EH (cell line): Measurements from ENCODE around the gene OR2T6.
"Not testable (repeated sequence)": the region's sequence is repeated elsewhere in the genome, so short reads cannot be mapped to it uniquely, and the experiment has no call there.

Experiments used
- DNase-seq: peaks from one replicate; pipeline ENCODE4 v3.0.0-alpha.2; 2015; ENCODE audit warnings: low read depth

Gene OR2T6

GRCh38 chr1:248375446-248375845, at the start of gene OR2T6:
Gene OR2T6 (plus strand): TSS chr1:248375746. CDS start chr1:248387609, 11,863 bp downstream.
- DNase-seq = no peak

DNA sequence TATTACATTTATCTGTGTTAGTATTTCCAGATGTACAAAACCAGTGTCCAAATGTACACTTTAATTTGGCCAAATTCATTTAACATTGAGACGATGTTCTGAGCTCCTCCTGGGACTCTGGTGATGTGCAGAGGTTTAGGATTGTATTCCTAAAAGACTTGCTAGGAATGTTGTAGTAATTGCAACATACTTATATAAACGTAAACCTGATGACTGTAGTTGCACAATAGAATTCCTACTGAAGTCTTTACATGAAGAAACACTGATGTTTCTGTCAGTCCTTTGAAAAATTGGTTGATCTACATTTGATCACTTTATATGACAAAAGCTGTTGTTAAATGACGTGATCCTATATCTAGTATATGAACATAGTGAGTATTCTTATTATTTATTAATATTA, 32.1 kb upstream of the OR2T6 start:
- DNase-seq = no peak

DNA sequence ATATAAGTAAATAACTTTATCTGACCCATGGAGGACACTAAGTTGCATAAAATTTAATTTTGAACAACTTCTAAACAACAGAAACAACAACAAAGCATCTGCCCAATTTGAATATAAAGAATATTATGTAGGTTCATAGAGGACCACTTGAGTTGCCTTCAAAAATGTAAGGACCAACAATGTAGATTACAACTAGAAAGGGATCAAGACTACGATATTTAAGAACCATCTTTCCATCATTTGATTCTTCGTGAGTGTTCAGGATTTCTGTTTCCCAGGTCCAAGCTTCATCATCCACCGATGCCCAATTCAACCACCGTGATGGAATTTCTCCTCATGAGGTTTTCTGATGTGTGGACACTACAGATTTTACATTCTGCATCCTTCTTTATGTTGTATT, 27.1 kb upstream of the OR2T6 start, which contains the start of gene OR14C36:
OR14C36 (plus strand) TSS at position 301 of the 400 bp plus-strand sequence; CDS start at position 301, 0 bp downstream.
- DNase-seq = no peak

DNA sequence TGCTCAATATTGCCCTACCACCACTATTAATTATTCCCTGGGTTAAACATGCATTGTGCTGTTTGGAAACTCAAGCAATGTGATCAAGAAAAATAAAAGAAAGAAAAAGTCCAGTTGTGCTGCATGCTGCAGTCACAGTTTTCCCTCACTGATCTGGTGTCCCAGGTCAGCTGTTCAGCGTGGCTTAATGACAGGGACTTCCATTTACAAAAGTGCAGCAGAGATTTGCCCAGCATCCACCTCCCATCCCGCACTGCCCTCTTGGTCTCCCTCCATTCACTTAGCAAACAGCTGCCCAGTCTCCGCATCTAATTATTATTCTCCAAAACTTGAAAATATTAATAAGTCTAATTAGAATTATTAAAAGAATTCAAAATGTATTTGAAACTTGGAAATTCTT, 16.1 kb upstream of the OR2T6 start:
- DNase-seq = no peak

DNA sequence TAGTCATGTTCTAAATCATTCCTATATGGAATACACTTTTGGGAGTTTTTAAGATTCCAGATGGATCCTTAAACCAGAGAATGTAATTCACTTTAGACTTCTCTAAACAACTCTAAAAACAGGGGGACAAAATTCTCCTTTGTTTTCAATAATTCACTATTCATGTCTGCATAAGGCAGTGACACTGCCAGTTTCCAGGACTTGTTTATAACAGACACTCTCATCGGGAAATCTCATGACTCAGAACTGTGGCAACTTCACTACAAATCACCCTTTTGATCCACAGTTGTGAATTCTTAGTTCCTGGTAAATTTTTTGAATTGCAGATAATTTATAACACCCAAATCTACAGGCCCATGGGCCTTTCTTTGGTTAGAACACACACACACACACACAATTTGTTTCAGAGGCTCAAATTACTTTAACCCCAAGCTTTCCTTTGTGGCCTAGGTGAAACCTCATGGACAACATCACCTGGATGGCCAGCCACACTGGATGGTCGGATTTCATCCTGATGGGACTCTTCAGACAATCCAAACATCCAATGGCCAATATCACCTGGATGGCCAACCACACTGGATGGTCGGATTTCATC, 14.3 kb upstream of the OR2T6 start, which contains the start of gene OR2T4:
OR2T4 (plus strand) TSS at position 545 of the 595 bp plus-strand sequence; CDS start at position 545, 0 bp downstream.
- DNase-seq = no peak

GRCh38 chr1:248366609-248367008, 8.9 kb upstream of the OR2T6 start:
- no peak for DNase-seq

DNA sequence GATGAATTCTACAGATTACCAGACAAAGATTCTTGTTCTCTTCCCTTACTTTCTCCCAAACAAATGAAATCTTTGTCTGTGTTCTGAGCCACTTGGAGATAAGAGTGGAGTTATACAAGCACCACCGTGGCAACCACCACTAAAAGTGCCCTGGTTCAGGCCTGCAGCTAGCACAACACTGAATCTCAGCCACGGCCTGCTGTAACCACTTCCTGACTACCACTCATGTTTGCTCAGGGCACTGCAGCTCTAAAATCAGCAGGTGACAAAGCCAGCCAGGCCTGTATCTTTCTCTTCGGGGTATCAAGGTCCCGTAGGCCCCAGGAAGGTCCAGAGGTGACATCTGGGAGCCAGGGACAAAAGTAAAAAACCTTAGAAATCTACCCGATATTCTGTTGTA, 3.2 kb upstream of the OR2T6 start:
- no peak for DNase-seq

DNA sequence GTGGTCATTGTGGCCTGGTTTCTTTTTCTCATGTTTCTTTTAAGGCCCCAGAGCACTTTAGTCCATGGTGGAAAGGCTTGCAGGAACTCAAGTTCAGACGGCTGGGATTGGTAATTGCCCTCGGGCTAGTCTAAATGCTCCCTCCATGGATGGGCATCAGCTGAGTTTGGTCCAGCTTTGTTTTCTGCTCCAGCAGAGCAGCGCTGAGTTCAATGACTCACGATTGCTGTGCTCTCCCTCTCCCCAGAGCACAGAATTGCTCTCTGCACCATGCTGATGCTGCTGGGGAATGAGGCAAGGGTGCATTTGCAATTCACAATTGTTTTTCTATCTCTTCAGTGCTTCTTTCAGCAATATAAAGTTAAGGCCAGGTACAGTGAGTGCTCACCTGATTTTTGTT, 1.8 kb upstream of the OR2T6 start:
- no peak for DNase-seq

GRCh38 chr1:248376916-248377315, 1.4 kb downstream of the OR2T6 start:
- DNase-seq = no peak

DNA sequence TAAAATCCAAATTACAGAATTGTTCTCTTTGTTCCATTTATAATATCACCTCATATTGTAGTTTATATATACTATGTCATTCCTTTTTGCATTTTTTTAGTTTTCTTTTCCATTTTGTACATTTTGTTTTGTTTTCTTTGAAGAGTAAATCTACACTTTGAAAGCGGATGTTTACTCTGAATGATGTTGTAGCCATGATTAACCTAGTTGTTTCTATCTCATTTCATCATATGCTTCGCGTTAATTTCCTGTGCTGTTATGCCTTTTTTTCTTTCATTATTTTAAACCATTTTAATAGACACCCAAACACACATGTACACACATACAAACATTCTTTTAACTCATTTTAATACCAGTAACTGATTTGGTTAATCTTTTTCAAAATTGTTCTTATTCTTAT, 5.3 kb downstream of the OR2T6 start:
- DNase-seq = no peak

- DNase-seq = no peak
Measured at GRCh38 chr1:248388426-248388825, 12.9 kb downstream of the OR2T6 start.

DNA sequence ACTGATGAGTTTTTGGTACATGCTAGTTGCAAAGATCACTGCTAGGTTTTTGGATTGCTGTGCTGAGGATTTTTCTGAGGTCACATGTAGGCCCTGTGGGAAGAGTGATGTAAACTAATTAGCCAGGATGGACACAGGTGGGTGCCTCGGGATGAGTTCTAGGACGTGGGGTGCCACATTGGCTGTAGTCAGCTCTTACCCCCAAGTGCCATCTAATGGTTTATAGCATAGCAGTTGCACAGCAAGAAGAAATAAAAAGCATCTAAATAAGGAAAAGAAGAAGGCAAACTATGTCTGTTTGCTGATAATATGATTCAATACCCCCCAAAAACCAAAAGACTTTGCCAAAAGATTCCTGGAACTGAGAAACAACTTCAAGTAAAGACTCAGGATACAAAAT, 17.5 kb downstream of the OR2T6 start:
- DNase-seq = no peak

- DNase-seq = no peak
Measured at GRCh38 chr1:248402748-248403147, 27.2 kb downstream of the OR2T6 start, which contains the start of gene OR2T1. Gene OR2T1 (plus strand): TSS chr1:248403048. CDS start chr1:248406148, 3,100 bp downstream.

DNA sequence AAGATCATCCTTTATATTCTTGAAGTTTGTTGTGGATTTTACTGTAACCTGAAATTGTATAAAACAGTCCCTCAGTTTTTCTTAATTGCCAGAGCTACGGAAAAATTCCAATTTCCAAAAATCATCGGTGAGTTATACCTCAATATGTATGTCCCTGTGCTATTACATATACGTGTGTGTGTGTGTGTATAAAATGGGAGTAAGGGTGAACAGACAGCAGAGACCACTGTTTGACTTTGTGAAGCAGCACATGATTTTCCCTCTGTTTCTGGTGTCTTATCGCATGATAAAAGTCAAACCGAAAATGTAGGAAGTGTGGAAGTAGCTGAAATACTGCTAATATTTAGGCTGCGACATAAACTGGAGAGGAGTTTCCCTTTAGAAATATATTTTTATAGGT, 28.5 kb downstream of the OR2T6 start:
- DNase-seq = no peak

DNA sequence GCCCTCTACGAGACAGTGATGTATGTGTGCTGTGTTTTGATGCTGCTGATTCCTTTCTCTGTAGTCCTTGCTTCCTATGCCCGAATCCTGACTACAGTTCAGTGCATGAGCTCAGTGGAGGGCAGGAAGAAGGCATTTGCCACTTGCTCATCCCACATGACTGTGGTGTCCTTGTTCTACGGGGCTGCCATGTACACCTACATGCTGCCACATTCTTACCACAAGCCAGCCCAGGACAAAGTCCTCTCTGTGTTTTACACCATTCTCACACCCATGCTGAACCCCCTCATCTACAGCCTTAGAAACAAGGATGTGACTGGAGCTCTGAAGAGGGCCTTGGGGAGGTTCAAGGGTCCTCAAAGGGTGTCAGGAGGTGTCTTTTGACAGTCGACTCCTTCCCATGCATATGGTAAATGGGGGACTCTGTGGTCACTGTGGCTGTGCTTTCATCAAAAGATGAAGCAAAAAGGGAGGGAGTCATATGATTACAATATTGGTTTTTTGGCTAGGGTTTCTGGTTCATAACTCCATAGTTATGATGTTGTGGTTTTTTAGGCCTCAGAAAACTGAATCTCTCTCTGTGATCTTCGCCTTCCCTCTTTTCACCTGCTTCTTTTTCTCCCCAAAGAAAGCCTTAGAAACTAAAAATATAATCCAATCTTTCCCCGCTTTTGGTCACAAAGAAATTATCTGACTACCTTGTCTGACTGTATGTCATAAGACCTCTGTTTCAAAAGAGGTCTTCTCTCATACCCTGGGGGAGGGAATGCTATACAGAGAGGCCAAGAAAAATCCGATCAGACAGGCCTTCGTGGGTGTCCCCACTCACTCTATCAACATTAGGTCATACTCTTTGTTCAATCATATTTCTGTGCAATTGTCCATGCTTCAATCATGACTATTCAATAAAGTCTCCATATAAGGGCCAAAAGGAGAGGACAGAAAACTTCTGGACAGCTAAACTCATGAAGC, 31.5 kb downstream of the OR2T6 start:
- no peak for DNase-seq

DNA sequence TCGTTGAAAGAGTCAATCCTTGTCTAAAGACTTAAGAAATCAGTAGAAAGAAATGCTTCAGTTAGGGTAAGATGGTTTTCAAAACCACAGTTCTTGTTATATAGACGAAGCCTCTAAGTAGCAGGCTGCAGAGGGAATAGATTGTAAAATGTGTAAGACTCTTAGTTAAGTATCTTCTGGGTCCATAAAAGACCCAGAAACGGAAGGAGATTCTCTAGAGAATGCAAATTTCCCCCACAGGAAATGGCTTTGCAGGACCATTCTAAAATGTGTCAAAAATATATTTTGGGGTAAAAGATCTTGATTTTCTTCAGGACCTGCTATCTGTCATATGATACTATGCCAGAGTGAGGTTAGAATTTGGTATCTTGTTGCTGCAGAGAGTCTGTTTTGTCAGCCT, 40.7 kb downstream of the OR2T6 start:
- DNase-seq = no peak

DNA sequence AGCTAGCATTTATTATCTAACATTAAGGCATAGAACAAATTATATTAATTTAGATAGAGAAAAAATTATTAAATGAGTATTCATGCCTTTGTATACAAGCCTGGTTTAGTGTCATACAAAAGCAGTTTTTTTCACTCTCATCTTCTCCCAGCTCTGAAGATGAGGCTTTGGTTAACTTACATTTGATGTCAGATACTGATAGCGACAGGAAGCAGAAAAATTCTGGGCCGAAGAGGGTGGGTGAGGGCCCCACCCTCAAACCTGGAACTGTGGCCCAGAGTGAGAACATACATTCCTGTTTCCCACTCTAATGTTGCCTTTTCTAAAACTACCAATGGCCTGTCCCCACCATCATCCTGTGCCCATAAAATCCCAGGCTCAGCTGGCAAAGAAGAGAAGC, 42.3 kb downstream of the OR2T6 start:
- DNase-seq = no peak

DNA sequence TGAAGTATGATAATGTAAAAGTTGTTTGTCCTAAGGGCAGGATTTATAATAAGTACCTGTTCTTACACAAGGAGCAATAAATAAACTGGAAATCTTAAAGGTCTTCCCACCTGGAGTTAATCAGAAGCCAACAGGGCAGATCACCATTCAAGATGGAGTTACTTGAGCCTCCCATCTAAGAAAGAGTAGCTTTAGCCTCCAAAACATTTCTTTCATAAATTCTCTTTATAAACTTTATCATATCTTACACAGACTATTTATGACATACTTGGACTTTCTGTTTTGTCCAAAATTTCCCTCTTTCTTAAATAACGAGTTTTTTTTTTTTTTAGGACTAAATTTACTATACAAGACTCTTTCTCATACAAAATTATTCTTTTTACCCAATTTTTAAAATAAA, 45.8 kb downstream of the OR2T6 start:
- DNase-seq = no peak

DNA sequence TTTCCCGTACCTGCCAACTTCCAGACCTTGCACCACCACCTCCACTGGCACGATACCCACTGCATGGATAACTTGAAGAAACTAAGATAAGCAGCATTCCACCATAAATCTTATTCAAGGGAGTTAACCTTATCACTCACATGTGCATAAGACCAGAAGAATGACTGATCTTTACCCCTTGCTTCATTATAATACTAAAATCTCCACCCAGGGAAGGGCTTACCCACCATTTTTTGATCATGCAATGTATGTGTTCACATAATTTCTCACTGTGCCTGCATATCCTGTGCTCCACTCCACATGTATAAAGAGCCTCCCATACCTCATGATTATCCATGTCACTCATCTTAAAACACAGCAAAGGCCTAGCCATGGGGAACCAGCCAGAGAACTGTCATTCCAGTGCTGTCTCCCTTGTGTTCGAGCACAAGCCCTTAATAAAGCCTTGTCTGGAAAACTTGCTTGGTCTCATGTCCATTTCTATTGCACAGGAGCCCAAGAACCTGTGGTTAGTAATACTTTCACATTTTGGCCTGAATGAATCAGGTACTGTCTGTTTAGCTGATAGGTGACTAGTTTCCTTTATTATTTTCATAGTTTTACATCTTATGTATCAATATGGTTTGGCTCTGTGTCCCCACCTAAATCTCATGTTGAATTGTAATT, 52.1 kb downstream of the OR2T6 start:
- not testable (repeated sequence) for DNase-seq

GRCh38 chr1:248428192-248428533, 52.6 kb downstream of the OR2T6 start:
- DNase-seq = not testable (repeated sequence)

DNA sequence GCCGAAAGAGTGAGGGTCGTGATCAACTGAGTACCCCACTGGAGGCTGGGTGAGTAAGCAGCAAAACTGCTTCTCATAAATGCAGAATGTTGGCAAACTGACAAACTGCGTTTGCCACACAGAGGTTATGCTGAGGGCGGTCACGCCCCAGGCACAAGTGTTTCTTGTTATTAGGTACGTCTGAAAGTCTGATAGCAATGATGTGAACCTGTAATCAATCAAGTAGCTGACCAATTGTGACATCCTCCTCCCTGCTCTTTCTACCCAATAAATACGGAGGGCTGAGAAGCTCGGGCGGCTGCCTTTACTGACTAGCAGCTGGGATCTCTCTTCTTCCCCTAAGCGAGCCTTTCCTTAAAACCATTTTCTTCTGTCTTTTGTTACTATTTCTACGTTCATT, 56.1 kb downstream of the OR2T6 start:
- DNase-seq = not testable (repeated sequence)

- DNase-seq = not testable (repeated sequence)
Measured at GRCh38 chr1:248432201-248432600, 56.7 kb downstream of the OR2T6 start.
